ENCODE results near the gene DCST1. TPM values are rescaled to one million over a fixed set of nuclear protein-coding genes. Genes with fewer than 3 reads are reported as not detected.
A peak's percentile ranks its signal among the peaks of the same experiment; 100 is the strongest.

The DCST1 gene
- total and polyA plus RNA-seq, 7 donors, result 0.12 to 0.34 TPM; not detected in 5

GRCh38 chr1:155085504-155086127, 52.0 kb downstream of the DCST1 start:
- peak overlapping the region; percentile 69 for H3K4me3 ChIP-seq
- no peaks in the 10 kb centered on the region for H3K36me3 ChIP-seq (ENCODE audit: insufficient read depth in 1 of 2, low read depth in 1 of 2)
- peaks cover 15% of the 10 kb centered on the region for H3K4me1 ChIP-seq
- TF ChIP-seq, protein P1, sequence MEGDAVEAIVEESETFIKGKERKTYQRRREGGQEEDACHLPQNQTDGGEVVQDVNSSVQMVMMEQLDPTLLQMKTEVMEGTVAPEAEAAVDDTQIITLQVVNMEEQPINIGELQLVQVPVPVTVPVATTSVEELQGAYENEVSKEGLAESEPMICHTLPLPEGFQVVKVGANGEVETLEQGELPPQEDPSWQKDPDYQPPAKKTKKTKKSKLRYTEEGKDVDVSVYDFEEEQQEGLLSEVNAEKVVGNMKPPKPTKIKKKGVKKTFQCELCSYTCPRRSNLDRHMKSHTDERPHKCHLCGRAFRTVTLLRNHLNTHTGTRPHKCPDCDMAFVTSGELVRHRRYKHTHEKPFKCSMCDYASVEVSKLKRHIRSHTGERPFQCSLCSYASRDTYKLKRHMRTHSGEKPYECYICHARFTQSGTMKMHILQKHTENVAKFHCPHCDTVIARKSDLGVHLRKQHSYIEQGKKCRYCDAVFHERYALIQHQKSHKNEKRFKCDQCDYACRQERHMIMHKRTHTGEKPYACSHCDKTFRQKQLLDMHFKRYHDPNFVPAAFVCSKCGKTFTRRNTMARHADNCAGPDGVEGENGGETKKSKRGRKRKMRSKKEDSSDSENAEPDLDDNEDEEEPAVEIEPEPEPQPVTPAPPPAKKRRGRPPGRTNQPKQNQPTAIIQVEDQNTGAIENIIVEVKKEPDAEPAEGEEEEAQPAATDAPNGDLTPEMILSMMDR (IDR thresholded peaks at IDR 0.05), result no peak
- WGBS, 3 donors, result 0 to 2% (median 0%) methylated on average over 23 to 32 of the region's 32 CpGs
- peak; percentile 44 to 62 (median 56) for ATAC-seq
- intact Hi-C loops (cut with DNase I), result no loop called here
- peak; percentile 63 to 78 for DNase-seq
- peak overlapping the region; percentile 92 for H3K27ac ChIP-seq
- H3K27me3 ChIP-seq (ENCODE audit: insufficient read depth in 3 of 3, low read length in 2 of 3), result peaks cover 0 to 34% (median 21%) of the 10 kb centered on the region in 3 donors
- no peaks in the 10 kb centered on the region for H3K9me3 ChIP-seq

DNA sequence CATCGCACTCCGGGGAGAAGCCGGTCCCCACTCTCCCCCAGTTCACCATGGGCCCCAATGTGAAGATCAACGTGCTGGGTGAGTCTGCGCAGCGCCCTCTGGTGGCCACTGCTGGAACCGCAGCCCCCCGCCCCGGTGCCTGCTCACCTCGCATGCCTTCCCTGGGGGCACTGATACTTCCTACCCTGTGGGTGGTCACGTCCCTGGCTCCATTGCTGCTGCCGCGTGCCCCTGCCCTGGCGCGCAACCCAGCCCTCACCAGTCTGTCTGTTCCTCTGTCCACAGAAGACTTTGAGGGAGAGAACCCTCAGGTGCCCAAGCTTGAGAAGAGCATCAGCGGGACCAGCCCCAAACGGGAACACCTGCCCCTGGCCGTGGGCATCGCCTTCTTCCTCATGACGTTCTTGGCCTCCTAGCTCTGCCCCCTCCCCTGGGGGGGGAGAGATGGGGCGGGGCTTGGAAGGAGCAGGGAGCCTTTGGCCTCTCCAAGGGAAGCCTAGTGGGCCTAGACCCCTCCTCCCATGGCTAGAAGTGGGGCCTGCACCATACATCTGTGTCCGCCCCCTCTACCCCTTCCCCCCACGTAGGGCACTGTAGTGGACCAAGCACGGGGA, 52.6 kb downstream of the DCST1 start:
- H3K4me3 ChIP-seq, result peak overlapping the region; percentile 69
- ATAC-seq (peak; percentile 22 to 59 (median 42)), DNase-seq (peak; percentile 67 to 83)
- H3K4me1 ChIP-seq, result peaks cover 12% of the 10 kb centered on the region
- 19 to 22% (median 21%) methylated on average over 15 to 24 of the region's 24 CpGs for WGBS, 3 donors
- H3K27ac ChIP-seq, result no peak overlapping the region
- H3K36me3 ChIP-seq (ENCODE audit: insufficient read depth in 1 of 2, low read depth in 1 of 2), result no peaks in the 10 kb centered on the region
- no peaks in the 10 kb centered on the region for H3K9me3 ChIP-seq
- intact Hi-C loops (cut with DNase I), result no loop called here
- H3K27me3 ChIP-seq (ENCODE audit: insufficient read depth in 3 of 3, low read length in 2 of 3), result peaks cover 0 to 28% (median 17%) of the 10 kb centered on the region in 3 donors
- TF ChIP-seq, protein P1 (IDR thresholded peaks at IDR 0.05), result peak; percentile 98

DNA sequence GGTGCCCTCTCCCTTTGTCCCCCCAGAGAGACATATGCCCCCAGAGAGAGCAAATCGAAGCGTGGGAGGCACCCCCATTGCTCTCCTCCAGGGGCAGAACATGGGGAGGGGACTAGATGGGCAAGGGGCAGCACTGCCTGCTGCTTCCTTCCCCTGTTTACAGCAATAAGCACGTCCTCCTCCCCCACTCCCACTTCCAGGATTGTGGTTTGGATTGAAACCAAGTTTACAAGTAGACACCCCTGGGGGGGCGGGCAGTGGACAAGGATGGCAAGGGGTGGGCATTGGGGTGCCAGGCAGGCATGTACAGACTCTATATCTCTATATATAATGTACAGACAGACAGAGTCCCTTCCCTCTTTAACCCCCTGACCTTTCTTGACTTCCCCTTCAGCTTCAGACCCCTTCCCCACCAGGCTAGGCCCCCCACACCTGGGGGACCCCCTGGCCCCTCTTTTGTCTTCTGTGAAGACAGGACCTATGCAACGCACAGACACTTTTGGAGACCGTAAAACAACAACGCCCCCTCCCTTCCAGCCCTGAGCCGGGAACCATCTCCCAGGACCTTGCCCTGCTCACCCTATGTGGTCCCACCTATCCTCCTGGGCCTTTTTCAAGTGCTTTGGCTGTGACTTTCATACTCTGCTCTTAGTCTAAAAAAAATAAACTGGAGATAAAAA, 53.4 kb downstream of the DCST1 start:
- TF ChIP-seq, protein P1 (IDR thresholded peaks at IDR 0.05), result no peak
- no peak overlapping the region for H3K27ac ChIP-seq
- 64 to 80% (median 73%) methylated on average over 8 of the region's 8 CpGs for WGBS, 3 donors
- peaks cover 0 to 20% (median 11%) of the 10 kb centered on the region in 3 donors for H3K27me3 ChIP-seq (ENCODE audit: insufficient read depth in 3 of 3, low read length in 2 of 3)
- H3K4me1 ChIP-seq, result peaks cover 14% of the 10 kb centered on the region
- intact Hi-C loops (cut with DNase I), result no loop called here
- ATAC-seq, result no peak
- no peaks in the 10 kb centered on the region for H3K9me3 ChIP-seq
- H3K36me3 ChIP-seq (ENCODE audit: insufficient read depth in 1 of 2, low read depth in 1 of 2), result no peaks in the 10 kb centered on the region
- no peak for DNase-seq
- no peak overlapping the region for H3K4me3 ChIP-seq

DNA sequence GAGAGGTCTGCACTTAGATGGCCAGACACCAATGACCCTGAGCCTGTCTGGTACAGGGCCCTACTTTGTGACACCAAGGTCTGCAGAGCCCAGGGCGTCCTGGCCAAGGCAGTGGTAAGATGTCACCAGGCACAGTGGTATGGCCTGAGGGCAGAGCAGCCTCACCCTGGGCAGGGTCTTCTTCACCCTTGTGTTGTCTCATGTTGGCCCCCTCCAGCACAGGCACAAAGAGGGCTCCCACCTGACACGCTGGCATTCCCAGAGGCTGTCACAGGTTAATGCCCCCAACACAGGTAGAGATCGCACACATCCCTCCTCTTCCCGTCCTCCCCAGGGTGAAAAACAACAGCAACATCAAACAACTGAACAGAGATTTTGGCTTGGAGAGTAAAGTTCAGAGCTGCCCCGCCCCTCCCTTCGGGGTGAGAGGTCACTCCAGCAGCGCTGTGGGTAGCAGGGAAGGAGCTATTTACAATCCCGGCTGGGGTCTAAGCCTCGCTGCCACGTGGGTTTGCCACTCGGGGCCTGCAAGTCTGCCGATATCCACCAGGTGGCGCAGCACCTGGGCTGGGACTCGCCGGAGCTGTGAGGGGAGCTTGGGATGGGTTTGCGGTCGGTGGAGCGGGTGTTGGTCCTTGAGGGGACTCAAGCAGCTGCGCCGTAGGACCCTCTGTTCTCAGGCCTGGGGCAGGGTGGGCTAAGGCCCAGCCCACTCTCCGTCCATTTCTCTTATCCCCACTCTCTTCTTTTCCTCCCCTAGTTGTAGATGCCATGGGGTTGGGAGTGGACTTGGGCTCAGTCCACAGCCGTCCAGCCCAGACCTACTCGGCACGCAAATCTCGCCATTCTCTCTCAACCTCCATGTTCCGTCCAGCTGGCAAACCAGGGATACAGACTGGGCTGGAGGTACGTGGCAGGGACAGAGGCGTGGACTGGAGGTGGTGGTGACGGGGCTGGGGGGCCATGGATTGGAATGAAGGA, 57.7 kb downstream of the DCST1 start:
- intact Hi-C loops (cut with DNase I), result loop anchor here (1.0 to 5.0 kb wide), 3 partner anchors 36 to 77 kb away; partner anchors contain the start of gene EFNA1 (in 2 of the 2)
- no peak overlapping the region for H3K4me3 ChIP-seq
- no peaks in the 10 kb centered on the region for H3K9me3 ChIP-seq
- ATAC-seq (peak; percentile 74 to 88 (median 80)), DNase-seq (peak; percentile 81 to 88)
- no peak overlapping the region for H3K27ac ChIP-seq
- H3K36me3 ChIP-seq (ENCODE audit: insufficient read depth in 1 of 2, low read depth in 1 of 2), result no peaks in the 10 kb centered on the region
- 17 to 22% (median 19%) methylated on average over 28 to 29 of the region's 29 CpGs for WGBS, 3 donors
- H3K27me3 ChIP-seq (ENCODE audit: insufficient read depth in 3 of 3, low read length in 2 of 3), result no peaks in the 10 kb centered on the region
- peaks cover 12% of the 10 kb centered on the region for H3K4me1 ChIP-seq
- TF ChIP-seq, protein P1 (IDR thresholded peaks at IDR 0.05), result peak; percentile 97

Data from psoas muscle (tissue), 8 donors.